Activated CD8-positive, alpha-beta T cell treated with anti-CD3 and anti-CD28 coated beads for 36 hours (primary cell): ENCODE data around the gene ATP10A. TPM values are rescaled to one million over a fixed set of nuclear protein-coding genes. Genes with fewer than 3 reads are reported as not detected.

Experiments used
- ATAC-seq: fragments of 200-7000 bp; cut with Tn5 transposase; one replicate; pipeline ENCODE4 v1.10.0; 2021; ENCODE audit warnings: mild to moderate bottlenecking, moderate library complexity
- CTCF ChIA-PET: fragments of 350-600 bp; sonication (Branson Sonifier 250); formaldehyde crosslinking; loops from one replicate; lab custom pipeline; 2021; ENCODE audit warnings: antibody characterized with exemption; lab: Charles Lee
- POLR2A ChIA-PET: fragments of 350-600 bp; sonication (Branson Sonifier 250); formaldehyde crosslinking; loops from one replicate; lab custom pipeline; 2021; ENCODE audit warnings: antibody characterized with exemption; lab: Charles Lee
- DNase-seq: peaks from one replicate; pipeline ENCODE4 v3.0.0-alpha.2; 2020
- H3K27ac Mint-ChIP-seq: one replicate; pipeline ENCODE4 v1.8.0; 2021; ENCODE audit warnings: mild to moderate bottlenecking, mixed read lengths
- H3K27me3 Mint-ChIP-seq: one replicate; pipeline ENCODE4 v1.8.0; 2021; ENCODE audit warnings: mixed read lengths
- H3K36me3 Mint-ChIP-seq: one replicate; pipeline ENCODE4 v1.8.0; 2021; ENCODE audit warnings: low read depth, mixed read lengths
- H3K4me1 Mint-ChIP-seq: one replicate; pipeline ENCODE4 v1.8.0; 2021; ENCODE audit warnings: low read depth, mixed read lengths
- H3K4me3 Mint-ChIP-seq: one replicate; pipeline ENCODE4 v1.8.0; 2021; ENCODE audit warnings: mild to moderate bottlenecking, moderate library complexity, mixed read lengths
- H3K9me3 Mint-ChIP-seq: one replicate; pipeline ENCODE4 v1.8.0; 2021; ENCODE audit warnings: mixed read lengths
- intact Hi-C: fragments of 100-400 bp; cut with micrococcal nuclease; formaldehyde crosslinking; loops from one replicate; pipeline ENCODE4 v1.10.0; 2022
- total RNA-seq, 2 experiments: library from RNA; stranded (reverse); gene quantifications; one replicate each; pipeline ENCODE4 v1.2.3, GENCODE V29; 2021
- TF ChIP-seq, protein P1 (sequence below): fragments of 200-600 bp; IDR thresholded peaks from one replicate; pipeline ENCODE4 v1.8.0; 2022; ENCODE audit warnings: antibody characterized with exemption, mild to moderate bottlenecking

Gene ATP10A
- total RNA-seq, 2 experiments from 2014 or later, result 17.8 to 21.0 TPM

DNA sequence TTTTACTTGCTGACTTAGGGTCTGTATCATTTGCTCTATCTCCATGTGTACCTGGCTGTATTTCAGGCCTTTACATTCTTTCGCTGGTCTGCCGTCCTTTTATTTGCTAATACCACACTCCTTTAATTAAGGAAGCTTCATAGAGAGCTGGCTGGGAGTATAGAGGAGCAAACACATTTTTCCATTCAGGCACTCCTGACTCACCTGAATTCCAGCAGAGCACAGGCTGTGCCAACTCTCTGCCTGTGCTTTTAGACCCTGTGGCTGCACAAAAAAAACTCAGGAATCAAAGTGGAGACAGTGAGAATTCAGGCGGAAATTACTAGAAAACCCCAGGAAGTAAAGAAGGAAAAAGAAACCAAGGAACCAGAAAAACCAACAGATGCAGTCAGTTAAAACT lies 29.0 kb upstream of the ATP10A start:
- Mint-ChIP-seq H3K4me1 (no peaks in the 10 kb centered on the region), H3K27me3 (peaks cover 3% of the 10 kb centered on the region), H3K9me3 (peaks cover 1% of the 10 kb centered on the region), H3K4me3 (no peak overlapping the region), H3K27ac (no peak overlapping the region), H3K36me3 (no peaks in the 10 kb centered on the region)
- ATAC-seq, result no peak
- DNase-seq, result no peak
- ChIA-PET POLR2A (no interaction called here), CTCF (no interaction called here)
- TF ChIP-seq, protein P1, sequence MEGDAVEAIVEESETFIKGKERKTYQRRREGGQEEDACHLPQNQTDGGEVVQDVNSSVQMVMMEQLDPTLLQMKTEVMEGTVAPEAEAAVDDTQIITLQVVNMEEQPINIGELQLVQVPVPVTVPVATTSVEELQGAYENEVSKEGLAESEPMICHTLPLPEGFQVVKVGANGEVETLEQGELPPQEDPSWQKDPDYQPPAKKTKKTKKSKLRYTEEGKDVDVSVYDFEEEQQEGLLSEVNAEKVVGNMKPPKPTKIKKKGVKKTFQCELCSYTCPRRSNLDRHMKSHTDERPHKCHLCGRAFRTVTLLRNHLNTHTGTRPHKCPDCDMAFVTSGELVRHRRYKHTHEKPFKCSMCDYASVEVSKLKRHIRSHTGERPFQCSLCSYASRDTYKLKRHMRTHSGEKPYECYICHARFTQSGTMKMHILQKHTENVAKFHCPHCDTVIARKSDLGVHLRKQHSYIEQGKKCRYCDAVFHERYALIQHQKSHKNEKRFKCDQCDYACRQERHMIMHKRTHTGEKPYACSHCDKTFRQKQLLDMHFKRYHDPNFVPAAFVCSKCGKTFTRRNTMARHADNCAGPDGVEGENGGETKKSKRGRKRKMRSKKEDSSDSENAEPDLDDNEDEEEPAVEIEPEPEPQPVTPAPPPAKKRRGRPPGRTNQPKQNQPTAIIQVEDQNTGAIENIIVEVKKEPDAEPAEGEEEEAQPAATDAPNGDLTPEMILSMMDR, result no peak
- intact Hi-C loops, result no loop called here

DNA sequence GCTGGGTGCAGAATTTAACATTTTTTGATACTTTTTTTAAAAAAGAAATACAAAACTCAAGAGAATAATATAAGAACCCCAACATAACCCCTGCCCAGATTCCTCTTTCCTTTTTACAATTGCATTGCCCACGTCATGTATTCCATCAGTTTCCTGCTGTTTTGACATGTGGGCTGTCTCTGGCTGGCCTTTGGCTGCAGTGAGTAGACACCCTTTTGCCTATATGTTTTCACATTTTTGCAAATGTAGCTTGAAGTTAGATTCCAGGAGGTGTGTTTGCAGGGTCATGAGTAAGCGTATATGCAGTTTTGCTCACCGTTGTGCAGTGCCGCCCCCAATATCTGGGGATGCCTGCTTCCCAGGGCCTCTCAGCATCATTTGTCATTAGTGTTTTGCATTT lies 28.0 kb upstream of the ATP10A start:
- CTCF ChIA-PET, result no interaction called here
- no peak overlapping the region for H3K27ac Mint-ChIP-seq
- intact Hi-C loops, result no loop called here
- no peak overlapping the region for H3K4me3 Mint-ChIP-seq
- DNase-seq (no peak), ATAC-seq (no peak)
- H3K4me1 Mint-ChIP-seq, result no peaks in the 10 kb centered on the region
- POLR2A ChIA-PET, result no interaction called here
- TF ChIP-seq, protein P1, result no peak
- H3K9me3 Mint-ChIP-seq, result peaks cover 1% of the 10 kb centered on the region
- no peaks in the 10 kb centered on the region for H3K36me3 Mint-ChIP-seq
- H3K27me3 Mint-ChIP-seq, result peaks cover 3% of the 10 kb centered on the region

DNA sequence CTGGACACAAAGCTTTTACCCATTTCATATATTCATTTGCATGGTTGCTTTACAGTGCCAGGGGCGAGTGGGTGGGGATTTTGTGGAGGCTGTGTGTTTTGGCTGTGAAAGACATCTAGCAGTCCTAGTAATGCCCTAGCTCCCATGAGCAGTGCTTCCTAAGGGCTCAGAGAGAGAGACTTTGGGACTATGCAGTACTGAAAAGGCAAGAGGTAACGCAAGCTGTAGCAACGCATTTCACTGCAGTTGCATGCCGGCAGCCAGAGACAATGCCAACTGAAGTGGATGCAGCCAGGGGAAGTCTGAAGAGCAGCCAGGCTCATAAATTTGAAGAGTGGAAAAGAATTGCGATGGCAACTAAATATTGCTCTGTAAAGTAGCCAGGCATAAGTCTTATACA lies 27.4 kb upstream of the ATP10A start:
- H3K27me3 Mint-ChIP-seq, result peaks cover 3% of the 10 kb centered on the region
- ATAC-seq (no peak), DNase-seq (no peak)
- POLR2A ChIA-PET, result no interaction called here
- TF ChIP-seq, protein P1, result no peak
- intact Hi-C loops, result no loop called here
- H3K36me3 Mint-ChIP-seq, result no peaks in the 10 kb centered on the region
- no peak overlapping the region for H3K27ac Mint-ChIP-seq
- H3K4me1 Mint-ChIP-seq, result no peaks in the 10 kb centered on the region
- CTCF ChIA-PET, result interaction anchor here (1.0 kb wide), 1 partner anchor 107 kb away, joined by 3 read pairs; no protein-coding TSS in a partner anchor
- no peak overlapping the region for H3K4me3 Mint-ChIP-seq
- peaks cover 1% of the 10 kb centered on the region for H3K9me3 Mint-ChIP-seq

DNA sequence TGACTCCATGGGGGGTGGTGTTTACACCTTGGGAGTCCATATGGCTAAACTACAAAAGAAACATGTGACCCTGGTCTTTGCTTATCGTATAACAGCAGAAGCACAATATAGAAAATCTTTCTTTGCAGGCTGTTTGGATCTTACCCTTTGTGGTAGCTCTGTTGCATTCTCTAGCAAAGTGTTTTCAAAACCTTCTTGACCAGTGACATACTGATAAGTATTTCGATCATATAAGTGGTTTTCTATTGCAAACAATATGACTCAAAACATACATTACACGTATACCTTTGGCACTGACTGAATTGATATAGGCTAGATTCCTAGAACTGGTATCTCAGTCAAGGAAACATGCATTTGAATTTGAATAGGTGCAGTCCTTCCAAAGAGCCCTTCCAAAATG lies 24.7 kb upstream of the ATP10A start:
- TF ChIP-seq, protein P1, result no peak
- intact Hi-C loops, result no loop called here
- CTCF ChIA-PET, result interaction anchor here (0.6 kb wide), 1 partner anchor 1962 kb away, joined by 4 read pairs; no protein-coding TSS in a partner anchor
- POLR2A ChIA-PET, result no interaction called here
- no peaks in the 10 kb centered on the region for H3K36me3 Mint-ChIP-seq
- peaks cover 2% of the 10 kb centered on the region for H3K27me3 Mint-ChIP-seq
- H3K9me3 Mint-ChIP-seq, result no peaks in the 10 kb centered on the region
- H3K4me3 Mint-ChIP-seq, result no peak overlapping the region
- DNase-seq (no peak), ATAC-seq (no peak)
- no peaks in the 10 kb centered on the region for H3K4me1 Mint-ChIP-seq
- H3K27ac Mint-ChIP-seq, result no peak overlapping the region

DNA sequence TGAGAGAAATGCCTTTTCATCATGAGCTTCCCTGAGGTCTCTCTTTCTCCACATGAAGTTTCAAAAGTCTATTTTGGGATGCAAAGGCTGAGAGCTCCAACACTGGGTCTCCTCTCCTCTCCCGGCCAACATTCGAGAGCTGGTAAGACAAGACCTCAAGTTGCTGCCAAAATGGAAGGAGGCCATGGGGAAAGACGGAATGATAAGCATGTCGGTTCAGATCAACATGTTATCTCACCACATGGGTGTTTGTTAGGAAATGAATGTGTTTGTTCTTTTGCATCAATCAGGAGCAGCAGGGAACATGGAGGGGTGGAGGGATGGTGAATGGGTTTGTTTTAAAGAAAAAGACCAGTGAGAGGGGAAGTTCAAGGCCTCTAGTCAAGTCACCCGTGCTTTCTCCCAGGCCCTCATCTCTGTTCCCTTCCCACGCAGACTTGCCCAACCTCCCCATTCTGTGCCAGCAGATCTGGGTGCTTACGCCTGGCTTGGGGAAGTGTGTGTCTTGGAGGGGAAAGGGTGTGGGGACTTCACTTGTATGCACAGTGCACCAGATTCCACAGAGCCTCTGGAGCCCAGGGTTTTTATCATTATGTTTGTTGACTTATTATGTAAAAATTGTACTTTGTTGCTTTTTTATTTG lies 23.5 kb upstream of the ATP10A start:
- Mint-ChIP-seq H3K27ac (no peak overlapping the region), H3K27me3 (peaks cover 2% of the 10 kb centered on the region), H3K4me1 (no peaks in the 10 kb centered on the region), H3K36me3 (no peaks in the 10 kb centered on the region), H3K4me3 (no peak overlapping the region), H3K9me3 (no peaks in the 10 kb centered on the region)
- ChIA-PET POLR2A (no interaction called here), CTCF (no interaction called here)
- DNase-seq, result no peak
- TF ChIP-seq, protein P1, result no peak
- ATAC-seq, result no peak
- intact Hi-C loops, result no loop called here
